RWPE2 (cell line): ENCODE data around the gene HOXA7.

Experiments used
- ATAC-seq: fragments of 200-7000 bp; cut with Tn5 transposase; 3 replicates; pipeline ENCODE4 v1.9.1; 2021; ENCODE audit warnings: low read depth
- DNase-seq: peaks from one replicate; pipeline ENCODE4 v3.0.0-alpha.2; 2020; ENCODE audit warnings: low spot score
- H3K27ac ChIP-seq: fragments of 450-650 bp; 2 replicates; pipeline ENCODE4 v1.5.1; 2017; ENCODE audit warnings: mild to moderate bottlenecking; ENCODE audit not compliant: poor library complexity, severe bottlenecking
- H3K27me3 ChIP-seq: fragments of 250-450 bp; sonication (Bioruptor Pico); 2 replicates; pipeline ENCODE4 v1.5.1; 2021; ENCODE audit warnings: mild to moderate bottlenecking, moderate library complexity; ENCODE audit not compliant: insufficient read depth, poor library complexity, severe bottlenecking
- H3K36me3 ChIP-seq: fragments of 250-450 bp; sonication (Bioruptor Pico); 2 replicates; pipeline ENCODE4 v1.5.1; 2020; ENCODE audit warnings: low read depth, mild to moderate bottlenecking, moderate library complexity
- H3K4me1 ChIP-seq: fragments of 250-450 bp; sonication (Bioruptor Pico); 2 replicates; pipeline ENCODE4 v1.5.1; 2021; ENCODE audit warnings: mild to moderate bottlenecking, moderate library complexity; ENCODE audit not compliant: insufficient read depth, poor library complexity, severe bottlenecking
- H3K4me3 ChIP-seq: fragments of 250-450 bp; sonication (Bioruptor Pico); 2 replicates; pipeline ENCODE4 v1.5.1; 2021; ENCODE audit warnings: mild to moderate bottlenecking, moderate library complexity; ENCODE audit not compliant: severe bottlenecking
- H3K9me3 ChIP-seq: fragments of 250-450 bp; sonication (Bioruptor Pico); 2 replicates; pipeline ENCODE4 v1.5.1; 2021; ENCODE audit warnings: mild to moderate bottlenecking, moderate library complexity; ENCODE audit not compliant: severe bottlenecking
- CTCF ChIP-seq: fragments of 450-650 bp; IDR thresholded peaks from one replicate; pipeline ENCODE4 v1.5.1; 2017; ENCODE audit warnings: mild to moderate bottlenecking, moderate library complexity; ENCODE audit not compliant: poor library complexity, severe bottlenecking

Gene HOXA7

GRCh38 chr7:27163288-27164044 lies 7.0 kb upstream of the HOXA7 start:
- no peak for TF ChIP-seq CTCF
- H3K27me3 ChIP-seq = no peaks in the 10 kb centered on the region
- peaks cover 9% of the 10 kb centered on the region for H3K4me1 ChIP-seq
- H3K9me3 ChIP-seq = no peaks in the 10 kb centered on the region
- peaks cover 18% of the 10 kb centered on the region for H3K36me3 ChIP-seq
- peak overlapping the region; percentile 54 for H3K4me3 ChIP-seq
- no peak for DNase-seq
- peak overlapping the region; percentile 93 for H3K27ac ChIP-seq
- ATAC-seq = no peak

- Histone ChIP-seq H3K9me3 (no peaks in the 10 kb centered on the region), H3K4me3 (peak overlapping the region; percentile 54), H3K27ac (peak overlapping the region; percentile 93), H3K36me3 (peaks cover 18% of the 10 kb centered on the region), H3K4me1 (peaks cover 8% of the 10 kb centered on the region), H3K27me3 (no peaks in the 10 kb centered on the region)
- no peak for TF ChIP-seq CTCF
- ATAC-seq (no peak), DNase-seq (no peak)
Observed at GRCh38 chr7:27162561-27163287, 6.2 kb upstream of the HOXA7 start.

GRCh38 chr7:27161721-27162560 lies 5.5 kb upstream of the HOXA7 start:
- Histone ChIP-seq H3K36me3 (peaks cover 18% of the 10 kb centered on the region), H3K9me3 (no peaks in the 10 kb centered on the region), H3K4me1 (peaks cover 4% of the 10 kb centered on the region), H3K4me3 (peak overlapping the region; percentile 54), H3K27me3 (no peaks in the 10 kb centered on the region), H3K27ac (peak overlapping the region; percentile 93)
- no peak for TF ChIP-seq CTCF
- ATAC-seq (0 out of 3 replicates have a peak, but pooled peaks have one; percentile 2), DNase-seq (peak; percentile 60)

- no peaks in the 10 kb centered on the region for H3K9me3 ChIP-seq
- H3K27me3 ChIP-seq = no peaks in the 10 kb centered on the region
- H3K27ac ChIP-seq = peak overlapping the region; percentile 93
- no peak for ATAC-seq
- peak; percentile 87 for TF ChIP-seq CTCF
- H3K4me3 ChIP-seq = peak overlapping the region; percentile 44
- H3K4me1 ChIP-seq = peaks cover 4% of the 10 kb centered on the region
- DNase-seq = peak; percentile 57
- peaks cover 18% of the 10 kb centered on the region for H3K36me3 ChIP-seq
Observed at GRCh38 chr7:27161214-27161720, 4.8 kb upstream of the HOXA7 start.
